GM12891 (cell line): Measurements from ENCODE around the gene YRDC.

Source experiments
- DNase-seq: peaks from one replicate; pipeline ENCODE4 v3.0.0; 2011; ENCODE audit warnings: low spot score; ENCODE audit not compliant: insufficient read length
- FAIRE-seq: peaks from 2 replicates; lab custom pipeline; 2011; peaks lifted over from hg19 to GRCh38; lab: Jason Lieb, UNC
- PAX5 ChIP-seq: IDR thresholded peaks from 2 replicates; pipeline ENCODE4 v1.6.1; 2011; ENCODE audit warnings: low read length, moderate library complexity, mild to moderate bottlenecking; ENCODE audit not compliant: insufficient read depth, severe bottlenecking
- POLR2A ChIP-seq: IDR thresholded peaks from 2 replicates; pipeline ENCODE4 v1.6.1; 2011; ENCODE audit warnings: low read depth, low read length, control low read depth
- POLR2AphosphoS5 ChIP-seq: IDR thresholded peaks from 2 replicates; pipeline ENCODE4 v1.6.1; 2011; ENCODE audit warnings: low read depth, low read length, control low read depth
- POU2F2 ChIP-seq: IDR thresholded peaks from 2 replicates; pipeline ENCODE4 v1.6.1; 2011; ENCODE audit warnings: low read depth, mild to moderate bottlenecking, control low read depth, low read length, moderate library complexity
- SPI1 ChIP-seq: IDR thresholded peaks from 2 replicates; pipeline ENCODE4 v1.6.1; 2011; ENCODE audit warnings: low read depth, low read length, control low read depth
- TAF1 ChIP-seq: IDR thresholded peaks from 2 replicates; pipeline ENCODE4 v1.6.1; 2011; ENCODE audit warnings: low read depth, low read length, control low read depth

Gene YRDC

GRCh38 chr1:37759451-37759850 lies 48.6 kb downstream of the YRDC start:
- no peak for TF ChIP-seq POU2F2
- no peak for TF ChIP-seq SPI1
- no peak for TF ChIP-seq POLR2AphosphoS5
- TF ChIP-seq TAF1, result no peak
- no peak for TF ChIP-seq PAX5
- TF ChIP-seq POLR2A, result no peak
- DNase-seq (no peak), FAIRE-seq (no peak)

GRCh38 chr1:37755951-37756560 lies 52.0 kb downstream of the YRDC start:
- no peak for FAIRE-seq
- no peak for DNase-seq
- TF ChIP-seq TAF1 (no peak), POU2F2 (no peak), POLR2A (no peak), PAX5 (no peak), SPI1 (no peak), POLR2AphosphoS5 (no peak)

- DNase-seq (no peak), FAIRE-seq (peak; percentile 57)
- TF ChIP-seq TAF1 (no peak), POLR2AphosphoS5 (no peak), POLR2A (no peak), SPI1 (no peak), PAX5 (no peak), POU2F2 (no peak)
Measured at GRCh38 chr1:37755290-37755689, 52.7 kb downstream of the YRDC start.

GRCh38 chr1:37753473-37754321 lies 54.3 kb downstream of the YRDC start:
- TF ChIP-seq PAX5 (no peak), TAF1 (no peak)
- DNase-seq (no peak), FAIRE-seq (no peak)
